NCI-H1105 treated with DMSO at 0.1 percent for 48 hours (cell line): ENCODE measurements around the gene QSOX1.

Source experiments
- DNase-seq: peaks from one replicate; lab custom pipeline; 2025; lab: John Stamatoyannopoulos, UW

QSOX1 gene

DNA sequence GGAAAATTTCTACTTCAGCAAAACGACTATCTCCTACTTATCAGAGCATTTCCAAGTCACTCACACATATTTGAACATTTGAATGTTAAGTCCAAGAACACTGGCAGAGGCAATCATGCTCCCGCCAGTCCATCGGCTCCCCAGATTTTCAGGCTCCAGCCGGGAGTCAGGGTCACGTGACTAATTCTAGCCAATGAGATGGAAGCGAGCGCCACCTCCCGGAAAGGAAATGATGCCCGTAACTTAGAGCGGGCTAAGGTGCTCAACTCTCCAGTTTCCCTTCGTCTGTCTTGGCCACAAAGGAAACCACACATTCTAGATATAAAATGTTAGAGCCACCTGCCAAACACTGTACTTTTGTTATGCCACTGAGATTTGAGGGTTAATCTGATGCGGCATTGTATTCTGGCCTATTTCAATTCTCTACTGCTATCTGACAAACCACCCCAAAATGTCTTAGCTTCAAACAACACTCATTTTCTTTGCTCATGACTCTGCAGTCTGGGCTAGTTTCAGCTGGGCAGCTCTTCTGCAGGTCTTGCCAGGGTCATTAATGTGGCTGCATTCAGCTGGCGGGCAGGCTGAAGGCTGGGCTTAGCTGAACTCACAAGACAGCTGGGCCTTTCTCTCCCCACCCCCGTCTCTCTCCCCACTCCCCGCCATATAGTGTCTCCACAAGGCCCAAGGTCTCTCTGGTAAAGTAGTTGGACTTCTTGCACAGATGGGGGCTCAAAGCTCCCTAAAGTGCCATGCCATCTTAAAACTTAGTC is 58.9 kb downstream of the QSOX1 start:
- DNase-seq: no peak

DNA sequence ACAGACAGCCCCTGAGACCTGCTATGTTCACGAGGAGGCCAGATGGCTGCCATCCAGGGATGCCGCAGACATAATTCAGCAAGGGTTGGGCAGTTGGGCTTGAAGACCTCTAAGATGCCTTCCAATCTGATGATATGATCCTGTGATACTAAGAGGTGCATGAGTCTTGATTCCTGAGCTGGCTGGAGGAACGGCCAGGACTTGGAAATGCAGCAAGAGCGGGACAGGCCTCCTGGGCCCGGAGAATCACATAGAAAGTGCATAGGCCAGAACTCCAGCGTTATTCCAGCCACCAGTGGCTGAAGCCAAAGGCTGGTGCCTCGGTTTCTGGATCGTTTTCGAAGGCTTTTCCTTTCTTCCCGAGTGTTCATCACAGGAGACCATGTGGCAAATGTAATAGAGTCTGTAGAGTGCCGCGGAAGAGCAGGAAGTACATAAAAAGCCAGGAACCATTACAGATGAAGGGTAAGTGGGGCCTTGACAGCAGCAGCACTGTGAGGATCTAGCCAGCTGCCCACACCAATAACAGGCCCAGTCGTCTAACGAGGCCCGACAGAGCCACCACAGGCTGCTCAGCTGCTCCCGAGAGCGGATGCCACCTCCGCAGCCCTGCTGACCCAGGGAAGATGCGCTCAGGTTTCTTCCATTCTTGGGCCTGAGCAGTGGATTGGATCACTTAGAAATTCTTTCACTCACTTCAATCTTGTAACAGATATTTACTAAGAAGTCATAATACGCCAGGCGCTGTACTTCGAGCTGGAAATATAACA is 61.4 kb downstream of the QSOX1 start:
- no peak for DNase-seq

DNA sequence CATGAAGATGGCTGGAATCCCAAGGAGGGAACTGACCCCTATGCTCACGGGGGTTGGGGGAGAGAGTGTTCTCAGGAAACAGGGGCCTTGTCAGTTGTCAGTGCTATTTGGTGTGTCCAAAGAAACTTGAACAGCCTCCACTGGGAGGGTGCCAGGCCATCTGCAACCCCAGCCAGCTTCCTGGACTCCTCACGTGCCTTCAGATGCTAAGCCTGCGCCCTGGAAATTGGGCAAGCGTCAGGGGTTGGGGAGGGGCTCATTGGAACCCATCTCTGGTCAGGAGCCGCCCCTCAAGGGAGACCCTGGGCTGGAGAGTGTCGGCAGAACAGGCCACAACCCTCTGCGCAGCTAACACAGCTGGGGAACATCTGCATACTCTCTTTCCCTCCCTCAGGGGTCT is 62.3 kb downstream of the QSOX1 start:
- DNase-seq: no peak

DNA sequence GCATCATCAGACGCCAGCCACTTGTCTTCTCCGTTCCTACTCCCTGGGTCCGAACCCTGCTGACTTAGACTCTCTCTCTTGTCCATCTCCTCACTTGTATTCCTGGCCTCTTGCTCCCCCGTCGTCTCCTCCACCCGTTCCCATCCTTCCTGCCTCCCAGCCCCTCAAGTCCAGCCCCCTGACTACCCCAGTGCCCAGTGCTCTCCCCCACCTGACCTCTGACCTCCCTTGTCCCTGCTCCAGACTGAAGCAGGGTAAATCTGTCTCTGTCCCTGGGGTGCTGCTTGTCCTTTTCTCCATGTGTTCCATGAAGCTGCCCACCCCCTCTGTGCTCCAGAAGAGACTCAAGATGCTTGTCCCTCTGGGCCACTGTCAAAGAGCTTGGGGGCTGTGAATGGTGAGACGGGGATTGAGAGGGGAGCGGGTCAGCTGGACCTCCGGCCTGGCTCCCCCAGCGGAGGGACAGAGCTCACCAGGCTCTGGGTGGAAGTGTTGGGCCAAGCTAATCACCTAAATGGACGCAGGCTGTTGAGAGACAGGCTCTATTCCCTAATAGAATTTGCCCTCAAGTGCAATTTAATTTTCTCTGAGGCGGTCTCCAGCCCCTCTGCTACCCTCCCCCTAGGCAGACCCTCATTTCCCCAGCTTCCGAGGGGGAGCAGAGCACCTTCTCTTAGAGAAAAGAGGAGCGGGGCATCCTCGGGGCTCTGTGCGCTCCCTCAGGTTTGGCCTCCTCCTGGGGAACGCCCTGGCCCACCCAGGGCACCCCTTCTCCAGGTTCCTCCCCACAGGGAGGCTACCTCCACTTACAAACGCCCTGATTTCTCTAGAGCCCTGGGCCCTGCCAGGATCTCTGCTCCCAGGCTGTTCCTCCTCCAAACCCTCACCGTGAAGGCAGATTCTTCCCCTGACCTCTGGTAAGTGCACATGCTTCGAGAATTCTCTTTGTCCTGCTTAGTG is 64.4 kb downstream of the QSOX1 start:
- DNase-seq: no peak

DNA sequence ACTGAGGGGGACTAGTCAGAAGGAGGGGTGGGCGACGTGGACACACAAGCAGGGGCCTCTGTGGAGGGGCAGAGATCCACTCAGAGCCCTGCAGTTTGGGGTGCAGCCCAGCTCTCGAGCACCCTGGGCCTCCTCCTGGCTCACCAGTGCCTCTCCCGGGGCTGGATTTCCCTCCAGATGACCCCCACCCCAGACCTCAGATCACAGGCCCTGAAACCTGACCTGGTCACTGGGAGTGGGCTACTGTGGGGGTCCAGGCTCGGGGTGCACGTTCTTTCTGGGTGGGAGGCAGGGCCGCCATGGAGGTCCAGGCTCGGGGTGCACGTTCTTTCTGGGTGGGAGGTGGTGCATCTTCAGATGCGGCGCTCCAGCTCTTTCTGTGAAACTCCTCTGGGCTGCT is 65.1 kb downstream of the QSOX1 start:
- DNase-seq: no peak

DNA sequence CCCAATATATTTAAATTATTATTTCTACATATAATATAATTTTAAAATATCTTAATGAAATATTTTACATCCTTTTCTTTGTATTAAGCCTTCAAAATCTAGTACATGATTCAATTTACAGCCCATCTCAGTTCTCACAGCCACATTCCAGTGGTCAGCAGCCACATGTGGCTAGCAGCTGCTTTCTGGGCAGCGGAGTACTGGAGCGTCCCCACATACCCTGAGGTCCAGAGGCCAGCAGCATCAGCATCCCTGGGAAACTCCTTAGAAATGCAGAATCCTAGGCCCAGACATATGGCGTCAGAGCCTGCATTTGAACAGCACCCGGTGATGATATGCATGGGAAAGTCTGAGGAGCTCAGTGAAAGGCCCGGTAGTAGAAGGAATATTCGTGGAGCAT is 66.8 kb downstream of the QSOX1 start:
- no peak for DNase-seq

DNA sequence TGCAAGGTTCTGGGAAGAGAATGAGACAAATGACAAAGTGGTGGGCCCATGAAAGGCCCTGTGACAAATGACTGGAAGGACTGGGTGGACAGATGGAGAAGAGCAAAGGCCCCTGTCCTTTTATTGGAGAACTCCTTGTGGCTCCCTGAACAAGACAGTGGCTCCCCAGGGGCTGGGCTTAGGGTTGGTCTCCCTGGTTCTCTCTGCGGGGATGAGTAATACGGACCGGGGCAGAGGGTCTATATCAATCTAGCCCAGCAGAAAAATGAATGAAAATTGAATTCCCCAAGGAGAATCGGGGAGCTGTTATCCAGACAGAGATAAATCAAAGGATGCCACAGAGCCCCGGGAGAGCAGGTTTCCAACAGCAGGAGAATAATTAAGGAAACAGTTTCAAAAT is 70.2 kb downstream of the QSOX1 start:
- DNase-seq: no peak

DNA sequence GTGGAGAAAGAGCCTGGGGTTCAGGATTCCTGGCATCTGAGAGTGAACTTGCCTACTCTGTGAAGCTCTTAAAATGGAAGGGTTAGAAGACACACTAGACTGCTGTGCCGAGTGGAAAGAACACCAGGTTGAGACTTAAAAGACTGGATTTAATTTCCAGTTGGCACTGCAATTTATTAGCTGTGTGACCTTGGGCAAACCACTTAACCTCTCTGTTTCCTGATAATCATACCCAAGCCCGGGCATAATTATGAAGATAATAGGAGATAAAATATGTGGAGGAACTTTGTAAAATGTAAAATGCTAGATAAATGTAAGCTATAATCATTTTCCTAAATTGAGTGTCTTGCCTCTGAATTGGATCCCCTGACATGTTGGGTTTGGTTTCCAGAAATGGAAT is 70.7 kb downstream of the QSOX1 start:
- DNase-seq: no peak

DNA sequence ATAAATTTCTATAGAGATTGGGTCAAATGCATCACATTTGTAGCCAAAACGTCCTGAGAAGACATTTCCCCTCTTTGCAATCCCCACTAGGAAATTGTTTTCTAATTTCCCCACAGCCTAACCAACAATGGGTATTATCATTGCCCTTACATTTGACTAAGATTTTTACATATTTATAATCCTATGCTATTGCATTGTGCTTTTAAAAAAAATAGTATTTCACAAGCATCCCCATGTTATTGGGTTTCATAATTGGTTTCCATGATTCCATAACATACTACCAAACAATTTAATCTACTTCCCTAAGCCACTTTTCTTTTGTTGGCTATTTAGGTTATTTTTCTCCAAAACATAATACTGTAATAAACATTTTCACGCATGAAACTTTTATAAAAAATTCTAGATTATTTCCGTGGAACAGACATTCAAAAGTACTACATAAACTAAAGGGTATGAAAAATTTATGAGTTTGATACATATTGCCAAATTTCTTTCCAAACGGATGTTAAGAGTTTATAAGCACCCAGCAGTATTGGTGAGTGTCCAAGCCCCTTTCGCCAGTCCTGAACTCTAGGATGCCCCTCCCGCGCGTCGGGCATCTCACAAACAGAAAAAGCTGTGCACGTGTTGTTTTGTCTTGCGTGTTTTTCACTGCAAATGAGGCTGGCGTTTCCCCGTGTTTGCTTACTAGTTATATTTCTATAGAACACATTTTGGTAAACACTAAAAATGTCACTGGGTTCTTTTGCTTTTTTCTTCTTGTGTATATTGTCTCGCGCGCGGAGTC is 73.4 kb downstream of the QSOX1 start:
- no peak for DNase-seq

DNA sequence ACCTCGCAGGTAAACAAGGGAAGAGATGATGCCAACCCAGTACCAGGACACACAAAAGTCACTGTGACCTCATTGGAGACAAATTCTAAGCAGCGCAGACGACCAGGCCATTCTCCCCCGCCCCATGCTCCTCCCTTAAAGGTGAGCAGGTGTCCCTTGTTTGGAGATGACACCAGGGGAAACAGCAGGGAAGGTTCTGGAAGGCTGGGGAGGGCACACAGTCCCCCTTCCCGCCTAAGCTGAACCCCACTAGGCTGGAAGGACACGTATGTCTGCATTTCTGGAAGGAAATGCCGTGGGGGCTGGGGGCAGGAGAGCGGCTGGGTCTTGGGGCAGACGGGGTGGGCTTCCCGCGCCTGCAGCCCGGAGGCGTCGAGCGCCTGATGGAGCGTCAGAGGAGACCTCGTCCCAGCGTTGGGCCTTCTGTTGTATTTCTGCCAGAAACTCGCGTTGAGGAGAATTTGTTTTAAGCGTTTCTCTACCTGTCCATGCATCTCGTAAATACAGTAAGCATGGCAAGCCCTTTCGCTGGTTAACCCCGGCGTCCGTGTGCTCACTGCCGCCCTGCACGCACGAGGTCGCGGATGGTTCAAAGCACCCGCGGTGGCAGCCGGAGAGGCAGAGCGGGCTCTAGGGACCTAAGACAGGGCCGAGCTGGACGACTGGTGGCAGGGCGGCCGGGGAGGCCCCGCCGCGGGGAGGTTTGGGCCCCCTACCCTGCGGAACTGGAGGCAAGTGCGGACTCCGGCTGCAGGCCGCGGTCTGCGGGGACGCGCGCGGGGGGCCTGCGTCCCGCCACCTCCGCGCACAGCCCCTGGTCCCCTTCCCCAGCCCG is 74.2 kb downstream of the QSOX1 start:
- no peak for DNase-seq

DNA sequence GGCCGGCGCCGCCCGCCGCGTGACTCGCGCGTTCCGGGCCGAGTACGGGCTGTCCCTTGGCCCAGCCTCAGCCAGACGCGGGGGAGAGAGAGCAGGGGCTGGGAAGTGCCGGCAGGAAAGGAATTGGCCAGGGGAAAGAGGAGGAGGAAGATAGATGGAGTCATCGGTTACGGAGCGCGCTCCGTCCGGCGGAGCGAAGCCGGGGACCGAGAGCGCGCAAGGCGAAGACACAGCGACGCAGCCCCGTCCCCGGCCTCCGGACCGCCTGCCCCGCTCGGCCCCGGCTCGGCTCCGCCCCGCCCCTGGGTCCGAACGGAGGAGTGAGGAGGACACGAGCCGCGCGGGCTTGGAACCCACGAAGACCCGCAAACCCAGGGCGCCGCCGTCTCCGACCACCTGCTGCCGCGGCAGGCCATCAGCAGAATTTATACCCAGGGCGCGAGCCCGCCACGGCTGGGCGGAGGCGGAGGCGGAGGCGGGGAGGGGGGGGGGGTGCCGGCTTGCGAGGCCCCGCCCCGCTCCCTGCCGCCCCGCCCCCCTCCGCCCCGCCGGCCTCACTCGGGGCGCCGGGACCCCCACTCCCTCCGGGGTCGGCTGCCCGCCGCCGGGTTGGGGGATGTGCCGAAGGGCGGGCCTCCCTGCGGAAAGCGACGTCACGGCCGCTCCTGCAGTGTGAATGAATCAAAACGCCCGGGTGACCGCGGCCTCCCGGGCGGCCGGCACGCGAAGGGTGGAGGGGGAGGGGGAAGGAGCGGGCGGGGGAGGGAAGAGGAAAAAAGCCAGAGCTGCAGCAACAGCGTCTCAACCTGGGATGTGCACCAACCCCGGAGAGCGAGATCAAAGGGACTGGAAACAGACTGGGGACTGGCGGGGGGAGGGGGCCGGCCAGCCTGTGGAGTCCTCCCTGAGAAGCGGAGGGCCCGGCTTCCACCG is 75.1 kb downstream of the QSOX1 start, which contains the start of gene LHX4:
Gene LHX4 (plus strand): TSS at position 782 of the 933 bp plus-strand sequence. CDS start 266 bp downstream, outside the sequence.
- peak; percentile 47 for DNase-seq

DNA sequence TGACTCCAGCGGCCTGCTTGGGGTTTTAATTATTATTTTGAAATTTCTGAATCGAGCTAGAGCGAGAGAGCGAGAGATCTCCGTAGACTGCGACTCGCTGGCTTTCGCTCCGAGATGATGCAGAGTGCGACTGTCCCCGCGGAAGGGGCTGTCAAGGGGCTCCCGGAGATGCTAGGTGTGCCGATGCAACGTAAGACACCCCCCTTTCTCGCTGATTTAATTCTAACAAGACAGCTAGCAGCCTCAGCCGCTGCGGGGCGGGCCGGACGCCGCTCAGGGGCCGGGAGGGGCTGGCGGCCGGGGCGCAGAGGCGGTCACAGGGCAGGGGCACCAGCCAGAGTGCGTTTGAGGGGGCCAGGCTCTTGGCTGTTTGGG is 75.7 kb downstream of the QSOX1 start:
- no peak for DNase-seq

DNA sequence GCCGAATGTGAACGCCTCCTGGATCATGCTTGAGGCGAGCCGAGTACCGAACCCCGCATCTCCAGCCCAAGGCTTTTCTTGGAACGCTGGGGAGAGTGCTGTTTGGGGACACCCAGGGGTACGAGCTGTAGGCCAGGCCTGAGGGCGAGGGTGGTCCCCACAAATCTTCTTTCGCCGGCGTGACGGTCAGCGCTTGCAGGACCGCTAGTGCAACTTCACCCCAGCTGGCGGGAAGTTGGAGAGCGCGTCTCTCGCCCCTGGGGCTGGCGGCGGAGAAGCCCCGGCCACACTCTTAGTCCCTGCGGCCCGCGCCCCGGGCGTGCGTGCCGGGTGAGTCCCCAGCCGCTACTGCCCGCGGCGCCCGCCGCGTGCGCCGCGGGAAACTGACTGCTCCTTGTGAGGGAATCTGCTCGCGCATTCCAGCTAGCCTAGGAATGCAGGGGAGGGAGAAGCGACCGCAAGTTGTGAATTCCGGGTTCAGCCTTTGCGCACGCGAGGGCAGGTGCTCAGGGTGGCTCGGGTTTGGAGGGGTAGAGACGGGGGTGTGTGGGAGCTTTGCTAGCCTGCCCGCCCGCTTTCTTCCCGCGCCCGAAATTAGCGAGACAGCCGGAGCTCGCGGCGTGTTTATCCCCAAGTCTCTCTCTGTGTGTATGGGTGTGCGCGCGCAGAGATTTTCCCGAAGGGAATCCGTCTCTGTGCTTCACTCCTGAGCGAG is 76.3 kb downstream of the QSOX1 start:
- no peak for DNase-seq

DNA sequence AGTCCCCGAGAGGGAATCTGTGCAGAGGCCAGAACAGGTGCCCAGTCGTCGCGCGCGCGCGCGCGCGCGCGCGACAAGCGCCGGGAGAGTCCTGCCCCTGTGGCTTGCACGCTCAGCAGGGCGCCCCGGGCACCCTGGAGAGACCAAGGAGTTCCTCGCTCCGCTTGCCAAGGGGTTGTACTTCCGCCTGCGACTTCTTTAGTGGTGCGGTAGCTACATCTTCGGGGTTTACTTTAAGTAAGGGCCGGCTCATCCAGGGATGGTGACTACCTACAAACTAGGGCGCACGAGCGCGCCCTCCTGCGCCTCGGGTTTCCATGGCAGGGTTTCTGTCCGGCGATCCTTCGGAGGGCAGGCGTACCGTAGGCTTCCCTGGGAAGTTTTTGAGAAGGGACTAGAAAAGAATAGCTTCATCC is 76.8 kb downstream of the QSOX1 start:
- peak; percentile 33 for DNase-seq

DNA sequence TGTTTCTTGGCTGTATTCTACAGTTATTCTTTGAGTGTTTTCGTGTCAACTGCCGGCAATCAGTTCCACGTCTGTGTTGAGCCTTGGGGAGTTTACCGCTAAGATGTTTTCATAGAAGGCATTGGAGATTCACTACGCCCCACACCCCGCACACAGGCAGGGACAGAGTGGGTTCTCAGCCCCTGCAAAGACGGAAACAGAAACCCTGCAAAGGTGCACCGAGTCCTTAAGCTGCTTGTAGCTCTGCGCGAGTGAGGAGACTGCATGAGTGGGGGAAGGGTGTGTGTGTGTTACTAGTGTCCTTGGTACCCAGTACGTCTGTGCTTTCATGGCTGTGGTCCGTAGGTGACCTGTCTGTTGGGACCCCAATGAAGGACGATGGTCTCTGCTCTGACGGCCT is 77.3 kb downstream of the QSOX1 start:
- DNase-seq: no peak

DNA sequence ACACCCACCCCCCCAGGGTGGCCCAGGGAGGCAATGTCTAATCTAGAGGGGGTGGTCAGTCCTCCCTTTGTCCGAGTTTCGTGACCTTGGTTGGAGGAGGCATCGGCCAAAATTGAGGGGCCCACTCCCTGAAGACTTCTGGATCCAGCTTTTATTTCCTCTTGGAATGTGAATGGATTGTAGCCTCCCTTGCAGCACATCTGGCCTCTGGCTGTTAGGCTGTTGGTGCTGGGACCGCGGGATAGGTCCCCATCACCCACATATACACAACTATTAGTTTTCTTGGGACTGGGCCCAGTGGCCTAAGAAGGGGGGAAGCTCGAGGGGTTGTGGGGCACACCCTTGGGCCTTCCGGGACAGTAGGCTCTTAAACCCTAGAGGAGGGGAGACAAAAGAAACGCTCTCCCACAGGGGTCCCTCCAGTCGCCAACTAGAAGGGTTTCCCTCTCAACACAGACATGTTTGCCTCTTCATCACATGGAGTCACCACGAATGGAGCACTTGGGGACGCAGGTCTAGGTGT is 77.9 kb downstream of the QSOX1 start:
- no peak for DNase-seq

DNA sequence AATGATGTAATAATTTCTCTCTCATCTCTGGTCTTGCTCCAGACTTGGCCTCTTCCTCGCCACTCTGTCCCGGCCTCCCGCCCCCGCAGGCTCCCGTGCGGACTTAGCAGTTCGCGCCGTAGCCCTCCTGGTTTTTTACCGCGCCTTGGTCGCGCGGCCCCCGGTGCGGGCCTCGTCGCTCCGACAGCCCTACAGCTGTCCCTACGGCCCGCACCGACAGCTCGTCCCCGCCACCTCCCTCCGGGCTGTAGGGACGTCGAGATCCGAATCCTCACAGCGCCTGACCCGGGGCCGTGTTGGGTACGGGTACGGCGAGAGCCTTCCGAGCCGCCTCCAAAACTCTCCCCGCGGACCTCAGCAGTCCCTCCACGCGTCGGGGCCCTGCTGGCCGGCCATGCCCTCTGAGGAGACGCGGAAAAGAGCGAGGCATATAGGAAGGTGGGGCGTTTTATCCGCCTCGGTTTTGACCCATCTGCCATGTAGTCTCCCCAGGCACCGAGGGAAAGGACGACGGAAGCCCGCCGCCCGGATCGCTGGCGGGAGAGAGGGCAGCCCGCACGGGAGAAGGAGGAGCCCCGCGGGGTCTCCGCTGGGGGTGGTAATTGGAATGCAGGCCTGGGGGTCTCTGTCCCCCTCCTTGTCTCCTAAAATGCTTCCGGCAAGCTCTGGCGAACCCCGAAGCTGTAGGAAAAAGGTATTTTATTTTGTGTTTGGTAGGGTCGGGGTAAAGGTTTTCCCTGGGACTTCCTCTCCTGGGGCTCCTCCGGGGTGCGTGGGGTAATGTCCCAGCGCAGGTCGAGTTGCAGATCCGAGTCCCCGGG is 78.7 kb downstream of the QSOX1 start:
- no peak for DNase-seq
